Measurements from ENCODE around the gene PIP5K1B.

The PIP5K1B gene

GRCh38 chr9:68808338-68808890, 103.4 kb downstream of the PIP5K1B start:
- no peak overlapping the region for H3K27ac ChIP-seq
- TF ChIP-seq, protein P1, sequence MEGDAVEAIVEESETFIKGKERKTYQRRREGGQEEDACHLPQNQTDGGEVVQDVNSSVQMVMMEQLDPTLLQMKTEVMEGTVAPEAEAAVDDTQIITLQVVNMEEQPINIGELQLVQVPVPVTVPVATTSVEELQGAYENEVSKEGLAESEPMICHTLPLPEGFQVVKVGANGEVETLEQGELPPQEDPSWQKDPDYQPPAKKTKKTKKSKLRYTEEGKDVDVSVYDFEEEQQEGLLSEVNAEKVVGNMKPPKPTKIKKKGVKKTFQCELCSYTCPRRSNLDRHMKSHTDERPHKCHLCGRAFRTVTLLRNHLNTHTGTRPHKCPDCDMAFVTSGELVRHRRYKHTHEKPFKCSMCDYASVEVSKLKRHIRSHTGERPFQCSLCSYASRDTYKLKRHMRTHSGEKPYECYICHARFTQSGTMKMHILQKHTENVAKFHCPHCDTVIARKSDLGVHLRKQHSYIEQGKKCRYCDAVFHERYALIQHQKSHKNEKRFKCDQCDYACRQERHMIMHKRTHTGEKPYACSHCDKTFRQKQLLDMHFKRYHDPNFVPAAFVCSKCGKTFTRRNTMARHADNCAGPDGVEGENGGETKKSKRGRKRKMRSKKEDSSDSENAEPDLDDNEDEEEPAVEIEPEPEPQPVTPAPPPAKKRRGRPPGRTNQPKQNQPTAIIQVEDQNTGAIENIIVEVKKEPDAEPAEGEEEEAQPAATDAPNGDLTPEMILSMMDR (conservative IDR thresholded peaks at IDR 0.05) = no peak
- TF ChIP-seq ZFX (IDR thresholded peaks at IDR 0.05) = no peak

DNA sequence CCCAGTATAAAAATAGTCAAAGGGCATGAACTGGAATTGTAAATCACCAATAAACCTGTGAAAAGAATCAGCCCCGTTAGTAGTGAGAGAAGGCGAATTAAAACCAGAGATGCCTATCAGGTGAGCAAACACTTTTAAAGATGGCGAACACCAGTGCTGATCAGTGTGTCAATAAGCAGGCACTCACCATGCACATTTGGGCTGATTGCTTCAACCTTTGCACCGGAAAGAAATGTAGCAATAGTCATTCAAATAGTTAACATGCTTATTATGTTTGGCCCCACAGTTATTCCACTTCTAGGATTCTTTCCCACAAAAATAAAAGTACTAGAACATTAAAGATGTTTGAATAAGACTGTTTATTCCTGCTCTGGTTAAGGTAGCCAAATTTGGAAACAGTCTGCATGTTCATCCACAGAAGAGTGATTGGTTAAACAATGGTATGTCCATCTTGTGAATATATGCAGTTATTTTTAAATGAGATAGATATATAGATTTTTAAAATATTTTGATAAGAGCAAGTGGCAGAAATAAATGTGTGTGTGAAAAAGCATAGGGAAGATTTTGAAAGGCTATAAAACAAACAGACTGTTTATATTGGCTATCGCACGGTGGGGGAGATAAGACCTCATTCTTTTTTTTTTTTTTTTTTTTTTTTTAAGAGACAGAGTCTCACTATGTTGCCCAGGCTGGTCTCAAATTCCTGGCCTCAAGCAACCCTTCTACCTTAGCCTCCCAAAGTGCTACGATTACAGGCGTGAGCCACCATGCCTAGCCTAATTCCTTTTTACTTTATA, 112.2 kb downstream of the PIP5K1B start:
- H3K27ac ChIP-seq = no peak overlapping the region
- TF ChIP-seq, protein P1 (conservative IDR thresholded peaks at IDR 0.05) = no peak
- TF ChIP-seq ZFX (IDR thresholded peaks at IDR 0.05) = no peak

DNA sequence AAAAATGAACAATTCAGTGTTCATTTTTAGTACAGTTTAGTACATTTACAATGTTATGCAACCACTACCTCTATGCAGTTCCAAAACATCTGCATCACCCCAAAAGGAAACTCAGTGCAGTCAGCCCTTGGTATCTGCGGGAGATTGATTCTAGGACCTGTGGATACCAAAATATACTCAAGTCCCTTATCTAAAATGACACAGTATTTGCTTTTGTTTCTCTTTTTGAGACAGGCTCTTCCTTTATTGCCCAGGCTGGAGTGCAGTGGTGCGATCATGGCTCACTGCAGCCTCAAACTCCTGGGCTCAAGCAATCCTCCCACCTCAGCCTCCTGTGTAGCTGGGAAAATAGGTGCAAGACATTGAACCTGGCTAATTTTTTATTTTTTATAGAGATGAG, 114.0 kb downstream of the PIP5K1B start:
- no peak overlapping the region for H3K27ac ChIP-seq
- TF ChIP-seq, protein P1 (conservative IDR thresholded peaks at IDR 0.05) = no peak
- TF ChIP-seq ZFX (IDR thresholded peaks at IDR 0.05) = no peak

- peak overlapping the region; percentile 23; the same call in 1 of the 2 replicates for H3K27ac ChIP-seq
- TF ChIP-seq, protein P1 (conservative IDR thresholded peaks at IDR 0.05) = no peak
- TF ChIP-seq ZFX (IDR thresholded peaks at IDR 0.05) = no peak
Observed at GRCh38 chr9:68821911-68822310, 116.9 kb downstream of the PIP5K1B start.

- TF ChIP-seq, protein P1 (conservative IDR thresholded peaks at IDR 0.05) = no peak
- no peak for TF ChIP-seq ZFX (IDR thresholded peaks at IDR 0.05)
- H3K27ac ChIP-seq = no peak overlapping the region
Observed at GRCh38 chr9:68822596-68823165, 117.6 kb downstream of the PIP5K1B start.

- no peak overlapping the region for H3K27ac ChIP-seq
Observed at GRCh38 chr9:68825762-68826472, 120.9 kb downstream of the PIP5K1B start.

More at GRCh38 chr9:68825762-68826472, 120.9 kb downstream of the PIP5K1B start:
- TF ChIP-seq, protein P1 (conservative IDR thresholded peaks at IDR 0.05) = no peak
- TF ChIP-seq ZFX (IDR thresholded peaks at IDR 0.05) = no peak

Data from C4-2B (cell line).